A549 (cell line): Measurements from ENCODE around the gene DEF6. TPM values are rescaled to one million over a fixed set of nuclear protein-coding genes. Genes with fewer than 3 reads are reported as not detected.

ENCODE experiments used
- ATAC-seq, 2 experiments: fragments of 200-7000 bp in 1 of 2; fragments of >200 bp in 1 of 2; cut with Nextera tagmentation in 1 of 2; cut with Tn5 transposase in 1 of 2; 3 replicates each; pipeline versions ENCODE4 v1.8.0 to v1.9.1; 2018 to 2020; ENCODE audit warnings: mild to moderate bottlenecking in 1 of 2, moderate library complexity in 1 of 2
- CTCF ChIA-PET: fragments of 300-600 bp; sonication (Branson Sonifier 250); formaldehyde crosslinking; extraction: SDS; loops from one replicate; lab custom pipeline; 2021; ENCODE audit warnings: antibody characterized with exemption, inconsistent platforms; lab: Yijun Ruan, JAX
- POLR2A ChIA-PET: fragments of 350-600 bp; formaldehyde crosslinking; extraction: SDS; loops from one replicate; lab custom pipeline; 2021; ENCODE audit warnings: antibody characterized with exemption, inconsistent platforms; lab: Yijun Ruan, JAX
- DNase-seq, 2 experiments: peaks; one replicate each; pipeline versions ENCODE4 v3.0.0 to v3.0.0-alpha.2; 2011 to 2016; ENCODE audit warnings: low read depth in 1 of 2, low spot score in 1 of 2
- FAIRE-seq: peaks from 2 replicates; lab custom pipeline; 2011; peaks lifted over from hg19 to GRCh38; lab: Jason Lieb, UNC
- H3K27ac ChIP-seq, 2 experiments: fragments of >200 bp; sonication (Bioruptor Twin); formaldehyde crosslinking; 3 replicates each; pipeline ENCODE4 v1.5.1; 2016 to 2017
- H3K4me1 ChIP-seq: fragments of >200 bp; sonication (Bioruptor Twin); formaldehyde crosslinking; 3 replicates; pipeline ENCODE4 v1.6.1; 2016
- H3K4me2 ChIP-seq: fragments of >200 bp; sonication (Bioruptor Twin); formaldehyde crosslinking; 3 replicates; pipeline ENCODE4 v1.6.1; 2016
- H3K4me3 ChIP-seq: fragments of >200 bp; sonication (Bioruptor Twin); formaldehyde crosslinking; 3 replicates; pipeline ENCODE4 v1.5.1; 2016
- H3K9me3 ChIP-seq: fragments of >200 bp; sonication (Bioruptor Twin); formaldehyde crosslinking; 3 replicates; pipeline ENCODE4 v1.6.1; 2016
- CBX8 ChIP-seq: fragments of 200-600 bp; sonication (generic); IDR thresholded peaks from 2 replicates; pipeline ENCODE4 v1.6.1; 2016
- CHD2 ChIP-seq: fragments of 150-350 bp; IDR thresholded peaks from 2 replicates; pipeline ENCODE4 v1.6.1; 2014; ENCODE audit warnings: low read length; ENCODE audit not compliant: partially characterized antibody
- E2F6 ChIP-seq: IDR thresholded peaks from 2 replicates; pipeline ENCODE4 v1.6.1; 2012; ENCODE audit warnings: low read depth, borderline replicate concordance
- EHF ChIP-seq: fragments of 250-450 bp; sonication (Bioruptor Pico); IDR thresholded peaks from 2 replicates; pipeline ENCODE4 v1.5.0; 2020; ENCODE audit warnings: mild to moderate bottlenecking
- EP300 ChIP-seq, 2 experiments: fragments of >200 bp; sonication (Bioruptor Twin); formaldehyde crosslinking; IDR thresholded peaks; 2 replicates in 1 of 2; 3 replicates in 1 of 2; pipeline ENCODE4 v1.6.1; 2016 to 2017
- FOSL2 ChIP-seq, 2 experiments: fragments of 450-650 bp in 1 of 2; fragments of >200 bp in 1 of 2; sonication (Bioruptor Twin) in 1 of 2; formaldehyde crosslinking; IDR thresholded peaks; 2 replicates each; pipeline versions ENCODE4 v1.5.0 to v1.6.1; 2016 to 2020; ENCODE audit warnings: mild to moderate bottlenecking in 1 of 2, moderate library complexity in 1 of 2
- HDAC2 ChIP-seq: fragments of 200-600 bp; sonication (generic); IDR thresholded peaks from 2 replicates; pipeline ENCODE4 v1.6.1; 2016
- HOXB13 ChIP-seq: fragments of 250-450 bp; sonication (Bioruptor Pico); IDR thresholded peaks from 2 replicates; pipeline ENCODE4 v1.5.0; 2020; ENCODE audit warnings: low read depth, mild to moderate bottlenecking, moderate library complexity
- HOXB5 ChIP-seq: fragments of 250-450 bp; sonication (Bioruptor Pico); IDR thresholded peaks from 2 replicates; pipeline ENCODE4 v1.5.0; 2020; ENCODE audit warnings: mild to moderate bottlenecking, moderate library complexity
- KDM1A ChIP-seq: fragments of 200-600 bp; sonication (generic); IDR thresholded peaks from 2 replicates; pipeline ENCODE4 v1.6.1; 2016; ENCODE audit warnings: low read depth, mild to moderate bottlenecking
- MAX ChIP-seq: IDR thresholded peaks from 2 replicates; pipeline ENCODE4 v1.6.1; 2012
- MYC ChIP-seq: IDR thresholded peaks from 2 replicates; pipeline ENCODE4 v1.6.1; 2012; ENCODE audit warnings: mild to moderate bottlenecking, inconsistent platforms, low read length, improper control_type of control experiment, borderline replicate concordance
- NFE2L2 ChIP-seq: fragments of 150-350 bp; conservative IDR thresholded peaks from 2 replicates; pipeline ENCODE4 v1.6.1; 2014; ENCODE audit warnings: low read length
- POLR2A ChIP-seq: IDR thresholded peaks from 2 replicates; pipeline ENCODE4 v1.6.1; 2012; ENCODE audit warnings: mild to moderate bottlenecking, low read length
- RARB ChIP-seq: fragments of 250-450 bp; sonication (Bioruptor Pico); IDR thresholded peaks from 2 replicates; pipeline ENCODE4 v1.8.0; 2021; ENCODE audit warnings: mild to moderate bottlenecking, moderate library complexity
- RCOR1 ChIP-seq: fragments of 150-350 bp; IDR thresholded peaks from 2 replicates; pipeline ENCODE4 v1.6.1; 2014; ENCODE audit warnings: antibody characterized with exemption, low read length, low read depth
- REST ChIP-seq: fragments of 200-600 bp; sonication (generic); IDR thresholded peaks from 2 replicates; pipeline ENCODE4 v1.6.1; 2016; ENCODE audit warnings: antibody characterized with exemption, mild to moderate bottlenecking, moderate library complexity
- TP53 ChIP-seq: fragments of 250-450 bp; sonication (Bioruptor Pico); IDR thresholded peaks from 2 replicates; pipeline ENCODE4 v1.5.0; 2021; ENCODE audit warnings: mild to moderate bottlenecking, moderate library complexity
- ZNF302 ChIP-seq: fragments of 250-450 bp; sonication (Bioruptor Pico); IDR thresholded peaks from 2 replicates; pipeline ENCODE4 v1.9.0; 2021; ENCODE audit warnings: inconsistent platforms, mild to moderate bottlenecking, moderate library complexity
- ZSCAN20 ChIP-seq: fragments of 250-450 bp; sonication (Bioruptor Pico); IDR thresholded peaks from 2 replicates; pipeline ENCODE4 v1.8.0; 2022; ENCODE audit warnings: mild to moderate bottlenecking, moderate library complexity
- WGBS: methylation state at CpG from one replicate; pipeline ENCODE4 v1.1.6; 2017; ENCODE audit errors: missing lambda C conversion rate; 5-methylcytosine and 5-hydroxymethylcytosine counted together
- polyA plus RNA-seq, 4 experiments: library from polyadenylated mRNA; depleted of rRNA in 3 of 4; stranded (reverse); fragments of >200 nt; fragmentation: RNase III in 1 of 4; extraction: RNeasy Plus Mini Kit Qiagen cat#74134 plus additional on column Dnase treatment in 1 of 4; gene quantifications; 2 replicates in 3 of 4; 3 replicates in 1 of 4; pipeline ENCODE4 v1.2.3, GENCODE V29; 2011 to 2017

Gene DEF6
- polyA plus RNA-seq, 2 of the 4 experiments (the other 2 are of a cell fraction): 0.05 TPM

- H3K27ac ChIP-seq: peak overlapping the region; percentile 23 to 83; a peak in 4 of 6 replicates
- POLR2A ChIA-PET: interaction anchor here (0.6 to 1.1 kb wide), 2 partner anchors 58 to 355 kb away, joined by 4 to 5 read pairs; partner anchors contain the start of gene ZNF76
- H3K4me3 ChIP-seq: peak overlapping the region; percentile 49
- peaks cover 4% of the 10 kb centered on the region; the same call in 1 of the 3 replicates for H3K4me1 ChIP-seq
- DNase-seq: no peak
- H3K4me2 ChIP-seq: peak overlapping the region; percentile 81
- FAIRE-seq: no peak
- no peaks in the 10 kb centered on the region for H3K9me3 ChIP-seq
- TF ChIP-seq RARB (no peak), E2F6 (peak; percentile 51; the same call in 1 of the 2 replicates)
- peak; percentile 54 to 65 for ATAC-seq
- WGBS: 91% methylated on average over 5 of the region's 28 CpGs
- CTCF ChIA-PET: interaction anchor here (0.8 to 1.1 kb wide), 6 partner anchors 10 to 49 kb away, joined by 3 to 6 read pairs (median 3); no protein-coding TSS in a partner anchor
These were observed 20.0 kb downstream of the DEF6 start for GRCh38 chr6:35317483-35318195.

GRCh38 chr6:35318196-35319171, 20.9 kb downstream of the DEF6 start:
- peak overlapping the region; percentile 49 for H3K4me3 ChIP-seq
- 17% methylated on average over 20 of the region's 55 CpGs for whole genome bisulfite sequencing
- peak overlapping the region; percentile 31 to 83; a peak in 5 of 6 replicates for H3K27ac ChIP-seq
- FAIRE-seq (no peak), ATAC-seq (peak; percentile 97 to 99), DNase-seq (peak; percentile 70 to 75)
- peaks cover 4% of the 10 kb centered on the region; the same call in 1 of the 3 replicates for H3K4me1 ChIP-seq
- no peaks in the 10 kb centered on the region for H3K9me3 ChIP-seq
- H3K4me2 ChIP-seq: peak overlapping the region; percentile 81
- ChIA-PET POLR2A (interaction anchor here (0.6 to 1.1 kb wide), 2 partner anchors 59 to 354 kb away, joined by 4 to 5 read pairs; partner anchors contain the start of gene ZNF76), CTCF (interaction anchor here (1.0 to 2.5 kb wide), 6 partner anchors 9 to 38 kb away, joined by 3 to 8 read pairs (median 4); partner anchors contain the start of gene PPARD)
- TF ChIP-seq ZNF302 (CRISPR knock-in tag) (no peak), MAX (peak; percentile 40; the same call in 1 of the 2 replicates), POLR2A (peak; percentile 75)

GRCh38 chr6:35319346-35320030, 21.9 kb downstream of the DEF6 start:
- Histone ChIP-seq H3K9me3 (no peaks in the 10 kb centered on the region), H3K27ac (no peak overlapping the region), H3K4me1 (peaks cover 4% of the 10 kb centered on the region; the same call in 1 of the 3 replicates), H3K4me2 (no peak overlapping the region), H3K4me3 (no peak overlapping the region)
- ATAC-seq: no peak
- ChIA-PET CTCF (interaction anchor here (0.7 to 2.5 kb wide), 6 partner anchors 11 to 181 kb away, joined by 3 to 9 read pairs (median 3); partner anchors contain the start of gene PPARD), POLR2A (no interaction called here)
- FAIRE-seq: no peak
- TF ChIP-seq ZNF302 (CRISPR knock-in tag): no peak
- TF ChIP-seq FOSL2 (IDR thresholded peaks at IDR 0.05): no peak
- TF ChIP-seq FOSL2 (CRISPR knock-in tag; IDR thresholded peaks at IDR 0.05): no peak
- no peak for TF ChIP-seq CBX8
- WGBS: 94% methylated on average over 17 of the region's 20 CpGs
- no peak for DNase-seq

- Histone ChIP-seq H3K27ac (no peak overlapping the region), H3K9me3 (no peaks in the 10 kb centered on the region), H3K4me3 (no peak overlapping the region), H3K4me1 (peaks cover 4% of the 10 kb centered on the region; the same call in 1 of the 3 replicates), H3K4me2 (no peak overlapping the region)
- DNase-seq (no peak), ATAC-seq (no peak), FAIRE-seq (no peak)
- 73% methylated on average over 2 of the region's 2 CpGs for WGBS
- ChIA-PET POLR2A (no interaction called here), CTCF (interaction anchor here (0.7 to 2.5 kb wide), 6 partner anchors 11 to 180 kb away, joined by 3 to 9 read pairs (median 3); partner anchors contain the start of gene PPARD)
- TF ChIP-seq HOXB5 (CRISPR knock-in tag) (no peak), EP300 (IDR thresholded peaks at IDR 0.05) (no peak), KDM1A (no peak), HDAC2 (no peak), REST (no peak), NFE2L2 (no peak), RCOR1 (no peak), HOXB13 (CRISPR knock-in tag) (no peak), EHF (CRISPR knock-in tag) (no peak), TP53 (no peak), MYC (no peak), ZSCAN20 (no peak), CHD2 (no peak), E2F6 (no peak), FOSL2 (IDR thresholded peaks at IDR 0.05) (no peak), FOSL2 (CRISPR knock-in tag; IDR thresholded peaks at IDR 0.05) (no peak)
These were observed 22.4 kb downstream of the DEF6 start for GRCh38 chr6:35320031-35320410.
